OCI-LY1 (cell line): ENCODE data around the gene IARS2.

Experiments used
- H2AFZ ChIP-seq: fragments of 200-600 bp; sonication (generic), shearing (Covaris generic); 2 replicates; pipeline ENCODE4 v1.6.0; 2014; ENCODE audit warnings: antibody characterized with exemption, mild to moderate bottlenecking, low read length
- H3F3A ChIP-seq: fragments of 200-600 bp; sonication (generic), shearing (Covaris generic); 2 replicates; pipeline ENCODE4 v1.6.0; 2014; ENCODE audit warnings: mild to moderate bottlenecking, antibody characterized with exemption, low read length, moderate library complexity; ENCODE audit not compliant: insufficient read depth
- H3K27ac ChIP-seq: fragments of 200-600 bp; sonication (generic); 2 replicates; pipeline ENCODE4 v1.5.1; 2014; ENCODE audit warnings: low read length, mixed run types, mild to moderate bottlenecking, low read depth; ENCODE audit not compliant: poor library complexity, severe bottlenecking
- H3K27me3 ChIP-seq: fragments of 200-600 bp; sonication (generic); 2 replicates; pipeline ENCODE4 v1.6.0; 2014; ENCODE audit warnings: antibody characterized with exemption, mild to moderate bottlenecking, low read length, moderate library complexity; ENCODE audit not compliant: insufficient read depth
- H3K36me3 ChIP-seq: fragments of 200-600 bp; sonication (generic); 2 replicates; pipeline ENCODE4 v1.6.1; 2014; ENCODE audit warnings: mild to moderate bottlenecking, antibody characterized with exemption, low read length, moderate library complexity, mixed read lengths; ENCODE audit not compliant: insufficient read depth
- H3K4me1 ChIP-seq: fragments of 200-600 bp; sonication (generic); 2 replicates; pipeline ENCODE4 v1.5.1; 2014; ENCODE audit warnings: mild to moderate bottlenecking, low read length, moderate library complexity; ENCODE audit not compliant: insufficient read depth, severe bottlenecking
- H3K4me2 ChIP-seq: fragments of 200-600 bp; sonication (generic), shearing (Covaris generic); 2 replicates; pipeline ENCODE4 v1.6.1; 2014; ENCODE audit warnings: low read length
- H3K4me3 ChIP-seq: fragments of 200-600 bp; sonication (generic); 2 replicates; pipeline ENCODE4 v1.5.1; 2014; ENCODE audit warnings: low read length, low read depth, mild to moderate bottlenecking, mixed read lengths; ENCODE audit not compliant: poor library complexity, severe bottlenecking
- H3K79me2 ChIP-seq: fragments of 200-600 bp; shearing (Covaris generic); 2 replicates; pipeline ENCODE4 v1.6.1; 2016; ENCODE audit warnings: mixed run types, low read length, mixed read lengths; ENCODE audit not compliant: insufficient read depth
- H3K9ac ChIP-seq: fragments of 200-600 bp; sonication (generic), shearing (Covaris generic); 2 replicates; pipeline ENCODE4 v1.6.1; 2014; ENCODE audit warnings: mild to moderate bottlenecking, low read length, mixed read lengths
- H3K9me2 ChIP-seq: fragments of 200-600 bp; sonication (generic), shearing (Covaris generic); 2 replicates; pipeline ENCODE4 v1.6.1; 2014; ENCODE audit warnings: low read depth, mild to moderate bottlenecking, low read length, mixed read lengths
- H3K9me3 ChIP-seq: fragments of 200-600 bp; shearing (Covaris generic); 2 replicates; pipeline ENCODE4 v1.6.1; 2014; ENCODE audit warnings: low read length, mixed read lengths
- H4K20me1 ChIP-seq: fragments of 200-600 bp; sonication (generic), shearing (Covaris generic); 2 replicates; pipeline ENCODE4 v1.6.0; 2016; ENCODE audit warnings: mild to moderate bottlenecking, low read length; ENCODE audit not compliant: insufficient read depth
- CTCF ChIP-seq: fragments of 200-600 bp; sonication (generic), shearing (Covaris generic); IDR thresholded peaks from 2 replicates; pipeline ENCODE4 v1.5.1; 2017; ENCODE audit warnings: mild to moderate bottlenecking, antibody characterized with exemption, low read length, moderate library complexity, mixed read lengths
- EZH2 ChIP-seq: fragments of 200-600 bp; sonication (generic), shearing (Covaris generic); IDR thresholded peaks from 2 replicates; pipeline ENCODE4 v1.8.0; 2017; ENCODE audit warnings: borderline replicate concordance, mixed run types, mild to moderate bottlenecking, antibody characterized with exemption, low read length, moderate library complexity, mixed read lengths

IARS2 gene

GRCh38 chr1:220139966-220140365, 46.0 kb downstream of the IARS2 start:
- H3K27me3 ChIP-seq, result no peaks in the 10 kb centered on the region
- H3K9me3 ChIP-seq, result no peaks in the 10 kb centered on the region
- H3K4me2 ChIP-seq, result no peak overlapping the region
- H3K79me2 ChIP-seq, result no peaks in the 10 kb centered on the region
- H3F3A ChIP-seq, result no peaks in the 10 kb centered on the region
- no peak for TF ChIP-seq EZH2
- no peak for TF ChIP-seq CTCF
- no peak overlapping the region for H3K27ac ChIP-seq
- H3K36me3 ChIP-seq, result peaks cover 60% of the 10 kb centered on the region
- H3K9me2 ChIP-seq, result no peaks in the 10 kb centered on the region
- no peaks in the 10 kb centered on the region for H3K4me1 ChIP-seq
- no peaks in the 10 kb centered on the region for H4K20me1 ChIP-seq
- no peak overlapping the region for H3K9ac ChIP-seq
- no peak overlapping the region for H3K4me3 ChIP-seq
- no peak overlapping the region for H2AFZ ChIP-seq

- Histone ChIP-seq H4K20me1 (no peaks in the 10 kb centered on the region), H3K9ac (no peak overlapping the region), H3K79me2 (no peaks in the 10 kb centered on the region), H3K4me3 (no peak overlapping the region), H3K27me3 (no peaks in the 10 kb centered on the region), H3K9me2 (no peaks in the 10 kb centered on the region), H3K4me2 (no peak overlapping the region), H3K9me3 (no peaks in the 10 kb centered on the region), H3K4me1 (no peaks in the 10 kb centered on the region), H3F3A (no peaks in the 10 kb centered on the region), H3K27ac (no peak overlapping the region), H3K36me3 (peaks cover 65% of the 10 kb centered on the region), H2AFZ (no peak overlapping the region)
- TF ChIP-seq EZH2 (no peak), CTCF (no peak)
Measured at GRCh38 chr1:220144051-220144450, 50.1 kb downstream of the IARS2 start.

GRCh38 chr1:220149742-220150141, 55.8 kb downstream of the IARS2 start:
- Histone ChIP-seq H3K9me2 (no peaks in the 10 kb centered on the region), H3K4me1 (no peaks in the 10 kb centered on the region), H3K4me3 (no peak overlapping the region), H3K4me2 (no peak overlapping the region), H3K79me2 (no peaks in the 10 kb centered on the region), H2AFZ (no peak overlapping the region), H3K9me3 (no peaks in the 10 kb centered on the region), H3F3A (no peaks in the 10 kb centered on the region), H3K36me3 (peaks cover 69% of the 10 kb centered on the region), H4K20me1 (no peaks in the 10 kb centered on the region), H3K27ac (no peak overlapping the region), H3K27me3 (no peaks in the 10 kb centered on the region), H3K9ac (no peak overlapping the region)
- no peak for TF ChIP-seq EZH2
- no peak for TF ChIP-seq CTCF
